HS-5 (cell line): ENCODE data around the gene MYO10.

ENCODE experiments used
- DNase-seq: peaks from one replicate; pipeline ENCODE4 v3.0.0-alpha.2; 2012; ENCODE audit warnings: low read depth

The MYO10 gene

DNA sequence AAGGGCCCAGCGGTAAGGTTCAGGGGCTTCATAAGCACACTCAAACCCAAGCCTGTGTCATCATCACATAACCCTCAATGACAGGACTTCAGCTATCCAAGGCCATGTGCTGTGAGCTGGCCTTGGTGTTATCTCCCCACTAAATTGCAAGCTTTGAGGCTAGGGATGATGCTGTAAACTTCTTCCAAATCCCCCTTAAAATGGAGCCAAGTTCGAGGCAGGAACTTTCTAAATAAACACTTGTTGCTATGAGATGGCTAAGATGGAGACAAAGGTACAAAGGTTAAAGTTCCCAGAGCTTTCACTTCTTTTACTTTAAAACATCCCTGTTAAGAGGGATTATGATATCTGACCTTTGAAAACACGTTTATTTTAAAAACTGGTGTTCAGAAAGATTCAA is 123.6 kb downstream of the MYO10 start:
- no peak for DNase-seq

DNA sequence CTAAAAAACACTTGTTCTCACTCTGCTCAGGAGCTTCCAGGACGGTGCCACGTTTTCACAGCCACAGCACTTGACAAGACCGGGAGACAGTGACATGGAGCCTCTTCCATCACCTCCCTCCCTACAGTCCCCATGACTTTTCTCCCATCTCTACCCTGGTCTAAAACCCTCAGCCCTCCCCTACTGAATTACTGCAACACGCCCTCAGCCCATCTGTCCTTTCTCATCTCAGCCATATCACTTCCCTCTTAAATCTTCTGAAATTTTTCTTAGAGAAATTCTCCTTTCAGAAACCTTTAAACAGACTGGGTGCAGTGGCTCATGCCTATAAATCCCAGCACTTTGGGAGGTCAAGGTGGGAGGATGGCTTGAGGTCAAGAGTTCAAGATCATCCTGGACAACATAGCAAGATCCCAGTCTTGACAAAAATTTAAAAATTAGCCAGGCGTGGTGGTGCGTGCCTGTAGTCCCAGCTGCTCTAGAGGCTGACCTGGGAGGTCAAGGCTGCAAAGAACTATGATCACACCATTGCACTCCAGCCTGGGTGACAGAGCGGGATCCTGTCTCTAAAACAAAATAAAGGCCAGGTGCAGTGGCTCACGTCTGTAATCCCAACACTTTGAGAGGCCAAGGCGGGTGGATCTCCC is 125.8 kb downstream of the MYO10 start:
- DNase-seq = no peak

DNA sequence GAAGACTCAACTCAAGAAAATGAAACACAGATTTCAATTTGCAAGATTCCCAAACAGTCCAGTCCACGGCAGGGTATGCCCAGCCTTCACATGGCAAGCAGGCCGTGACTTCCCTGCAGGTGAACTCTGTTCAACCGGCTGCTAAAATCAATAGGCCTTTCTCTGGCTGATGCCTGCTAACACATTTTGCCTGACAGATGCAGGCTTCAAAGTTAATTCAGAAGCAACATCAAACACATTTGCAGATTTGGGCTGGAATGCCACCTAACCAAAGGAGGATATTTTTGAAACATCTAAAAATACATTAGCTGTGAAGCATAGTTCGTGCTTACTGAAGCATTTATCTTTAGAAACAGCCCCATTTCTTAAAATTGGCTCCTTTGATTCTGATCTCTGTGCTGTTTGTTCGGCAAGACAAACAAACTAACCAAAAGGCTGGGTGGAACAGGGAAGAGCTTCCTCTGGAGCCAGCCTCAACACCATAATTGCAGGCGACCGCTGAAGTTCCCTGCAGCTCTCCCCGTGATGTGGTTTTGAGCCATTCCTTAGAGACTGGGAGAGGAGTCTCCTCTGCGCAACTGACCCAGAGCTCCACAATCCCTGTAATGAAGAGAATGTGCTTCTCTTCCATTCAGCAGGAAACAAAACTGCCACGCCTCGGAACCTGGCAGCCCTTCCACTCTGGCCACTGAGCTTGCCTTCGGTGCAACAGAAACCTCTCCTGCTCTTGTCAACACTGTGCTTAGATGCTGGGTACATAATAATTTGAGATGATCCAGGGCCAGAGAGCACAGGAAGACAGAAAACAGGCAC is 126.5 kb downstream of the MYO10 start:
- DNase-seq = no peak

- DNase-seq = no peak
Measured at GRCh38 chr5:16809010-16809394, 127.1 kb downstream of the MYO10 start.

DNA sequence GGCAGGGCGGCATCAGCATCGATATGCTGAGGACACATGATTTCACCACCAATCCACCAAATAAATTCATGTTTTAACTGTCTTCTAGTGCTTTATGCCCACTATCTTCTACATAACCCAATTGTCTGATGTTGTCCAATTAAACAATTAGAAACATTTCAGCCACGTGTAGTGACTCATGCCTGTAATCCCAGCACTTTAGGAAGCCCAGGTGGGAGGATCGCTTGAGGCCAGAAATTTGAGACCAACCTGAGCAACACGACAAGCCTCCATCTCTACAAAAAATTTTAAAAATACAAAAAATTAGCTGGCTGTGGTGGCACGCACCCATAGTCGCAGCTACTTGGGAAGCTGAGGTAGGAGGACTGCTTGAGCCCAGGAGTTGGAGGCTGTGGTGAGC is 128.1 kb downstream of the MYO10 start:
- no peak for DNase-seq

DNA sequence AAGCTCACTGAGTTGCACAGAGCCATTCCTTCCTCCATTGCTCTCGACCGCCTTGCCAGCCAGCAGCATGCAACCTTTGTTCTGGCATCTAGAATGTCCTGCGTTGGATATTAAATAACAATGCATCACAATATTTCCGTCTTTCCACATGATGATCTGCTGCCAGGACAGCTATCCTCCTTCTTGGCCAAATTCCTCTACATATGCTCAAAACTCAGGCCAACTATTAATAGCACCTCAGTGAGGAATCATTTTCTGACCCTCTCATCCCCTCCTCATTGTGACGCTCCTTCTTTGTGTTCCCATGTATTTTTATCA is 128.6 kb downstream of the MYO10 start:
- DNase-seq = no peak

GRCh38 chr5:16806711-16807546 is 129.2 kb downstream of the MYO10 start:
- DNase-seq = no peak

DNA sequence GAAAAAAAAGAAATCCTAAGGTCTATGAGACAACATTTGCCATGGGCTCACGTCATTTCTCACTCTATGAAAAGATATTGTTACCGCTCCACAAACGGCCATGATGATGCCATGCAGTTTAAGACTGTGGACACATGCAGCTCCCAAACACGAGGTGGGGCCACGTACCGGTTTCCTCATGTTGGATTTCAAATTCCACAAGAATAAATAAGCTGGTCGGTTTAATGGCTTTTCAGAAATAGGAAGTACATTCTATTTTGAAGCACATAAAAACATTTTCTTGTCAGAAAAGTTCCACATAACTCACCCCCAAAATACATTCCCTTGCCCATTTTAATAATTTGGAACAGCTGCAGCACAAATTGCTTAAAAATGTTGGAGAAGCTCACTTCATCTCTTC is 130.6 kb downstream of the MYO10 start:
- no peak for DNase-seq

GRCh38 chr5:16803831-16804230 is 132.3 kb downstream of the MYO10 start:
- no peak for DNase-seq

GRCh38 chr5:16800477-16800876 is 135.6 kb downstream of the MYO10 start:
- no peak for DNase-seq

DNA sequence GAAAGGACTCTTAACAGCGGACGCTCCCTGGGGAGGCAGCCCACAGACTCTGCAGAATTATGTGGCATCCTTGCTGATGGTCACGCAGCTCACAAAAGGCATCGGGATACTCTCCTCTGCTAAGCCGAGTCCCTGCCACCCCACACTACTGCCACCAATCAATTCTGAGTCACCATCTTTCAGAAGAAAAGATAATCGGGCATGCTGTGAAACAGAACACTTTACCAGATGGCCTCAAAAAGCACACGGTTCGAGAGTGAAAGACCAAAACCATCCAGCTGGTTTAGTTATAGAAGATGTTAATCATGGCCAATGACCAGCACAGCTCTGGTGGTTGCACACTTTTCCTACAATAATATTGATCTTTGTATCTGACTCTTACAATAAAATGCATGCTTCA is 136.3 kb downstream of the MYO10 start:
- no peak for DNase-seq

GRCh38 chr5:16797951-16798350 is 138.1 kb downstream of the MYO10 start:
- DNase-seq = no peak

- no peak for DNase-seq
Measured at GRCh38 chr5:16794269-16794913, 141.7 kb downstream of the MYO10 start.

- no peak for DNase-seq
Measured at GRCh38 chr5:16792598-16793275, 143.4 kb downstream of the MYO10 start.

GRCh38 chr5:16791904-16792597 is 144.0 kb downstream of the MYO10 start:
- DNase-seq = no peak

- DNase-seq = peak; percentile 57
Measured at GRCh38 chr5:16791036-16791705, 144.9 kb downstream of the MYO10 start.

DNA sequence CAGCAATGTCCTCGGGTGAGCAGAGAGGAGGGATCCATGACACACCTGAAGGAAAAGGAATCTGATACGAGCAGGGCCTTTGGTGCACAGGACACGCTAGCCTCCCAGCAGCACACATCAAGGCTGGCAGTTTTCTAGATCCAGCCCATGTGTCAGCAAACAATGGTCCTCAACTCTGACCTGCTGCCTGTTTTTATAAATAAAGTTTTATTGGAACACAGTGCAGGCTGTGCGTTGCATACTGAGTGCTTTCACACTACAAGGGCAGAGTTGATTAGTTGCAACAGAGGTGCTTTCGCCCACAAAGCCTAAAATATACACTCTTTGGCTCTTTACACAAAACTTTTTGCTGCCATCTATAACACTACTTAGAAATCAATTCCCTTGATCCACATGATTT is 147.1 kb downstream of the MYO10 start:
- no peak for DNase-seq

GRCh38 chr5:16787278-16787677 is 148.8 kb downstream of the MYO10 start:
- DNase-seq = no peak

DNA sequence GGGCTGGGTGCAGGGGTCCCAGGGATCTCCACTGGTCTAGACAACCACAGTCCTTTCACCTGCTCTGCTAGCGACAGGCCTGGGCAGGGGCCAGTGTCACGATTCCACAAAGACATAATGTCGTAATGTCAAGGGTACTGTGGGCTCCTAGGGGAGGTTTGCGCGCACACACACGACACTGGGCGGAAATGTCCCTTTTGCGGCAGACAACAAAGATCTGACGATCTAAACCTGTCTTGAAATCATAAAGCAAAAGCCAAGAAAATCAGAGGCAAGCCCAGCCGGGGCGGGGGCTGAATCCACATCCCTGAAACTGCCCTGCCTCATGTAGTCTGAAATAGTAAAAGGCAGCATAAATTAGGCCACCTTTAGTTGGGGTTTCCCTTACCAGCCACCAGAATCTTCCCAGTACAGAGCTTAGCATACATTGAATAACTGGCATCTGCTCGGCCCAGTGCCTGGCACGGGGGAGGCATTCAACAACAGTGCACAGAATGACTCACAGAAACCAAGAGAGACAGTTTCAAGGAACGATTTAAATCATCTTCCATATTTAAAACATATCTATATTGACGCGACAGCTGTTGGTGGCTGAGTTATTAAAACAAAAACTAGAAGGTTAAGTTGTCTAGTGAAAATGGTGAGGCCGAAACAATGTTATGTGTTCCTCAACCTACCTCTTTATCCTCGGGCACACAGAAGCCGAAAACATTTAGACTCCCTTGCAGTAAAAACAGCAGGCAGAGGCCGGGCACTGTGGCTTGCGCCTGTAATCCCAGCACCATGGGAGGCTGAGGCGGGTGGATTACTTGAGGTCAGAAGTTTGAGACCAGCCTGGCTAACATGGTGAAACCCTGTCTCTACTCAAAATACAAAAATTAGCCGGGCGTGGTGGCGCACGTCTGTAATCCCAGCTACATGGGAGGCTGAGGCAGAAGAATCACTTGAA is 151.0 kb downstream of the MYO10 start:
- no peak for DNase-seq

DNA sequence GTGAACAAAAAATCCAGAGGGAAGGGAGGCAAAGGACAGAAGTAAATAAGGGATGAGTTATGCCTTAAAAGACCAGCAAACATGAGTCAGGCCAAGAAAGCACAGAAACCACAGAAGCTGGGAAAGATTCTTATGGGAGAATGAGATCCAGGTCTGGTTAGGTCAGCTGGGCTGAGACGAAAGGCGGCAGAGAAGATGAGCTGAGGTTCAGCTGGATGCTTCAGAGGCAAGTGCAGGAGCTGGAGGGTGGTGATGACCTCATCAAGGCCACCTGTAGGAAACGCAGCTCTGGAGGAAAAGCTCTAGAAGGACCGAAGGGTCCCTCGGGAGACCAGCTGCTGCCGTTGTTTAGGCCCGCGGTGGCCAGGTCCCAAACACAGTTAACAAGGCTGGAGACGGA is 152.0 kb downstream of the MYO10 start:
- DNase-seq = no peak
